HuH-7.5 (cell line): ENCODE data around the gene CASD1.

Experiments
- DNase-seq: peaks from one replicate; pipeline ENCODE4 v3.0.0; 2011; ENCODE audit warnings: low spot score

The CASD1 gene

GRCh38 chr7:94580601-94581000 lies 71.0 kb downstream of the CASD1 start:
- DNase-seq: peak; percentile 15

- DNase-seq: no peak
Observed at GRCh38 chr7:94584113-94584512, 74.5 kb downstream of the CASD1 start.

- no peak for DNase-seq
Observed at GRCh38 chr7:94588075-94588474, 78.5 kb downstream of the CASD1 start.

GRCh38 chr7:94590526-94591162 lies 81.0 kb downstream of the CASD1 start:
- DNase-seq: no peak

GRCh38 chr7:94591176-94591575 lies 81.6 kb downstream of the CASD1 start:
- no peak for DNase-seq

- DNase-seq: no peak
Observed at GRCh38 chr7:94594882-94595281, 85.3 kb downstream of the CASD1 start.

GRCh38 chr7:94595717-94596116 lies 86.1 kb downstream of the CASD1 start:
- DNase-seq: no peak

- DNase-seq: no peak
Observed at GRCh38 chr7:94600267-94600666, 90.7 kb downstream of the CASD1 start.

GRCh38 chr7:94602181-94602580 lies 92.6 kb downstream of the CASD1 start:
- no peak for DNase-seq

- DNase-seq: no peak
Observed at GRCh38 chr7:94605031-94605430, 95.4 kb downstream of the CASD1 start.
